Mesendoderm (in vitro differentiated cells): ENCODE data around the gene ARHGAP19.

Experiments
- DNase-seq: peaks from one replicate; pipeline ENCODE4 v3.0.0; 2013
- H2AK5ac ChIP-seq: 2 replicates; pipeline ENCODE4 v1.6.1; 2013; ENCODE audit warnings: low read length, inconsistent platforms
- H2BK120ac ChIP-seq: 2 replicates; pipeline ENCODE4 v1.6.1; 2013; ENCODE audit warnings: low read depth, mild to moderate bottlenecking, low read length, moderate library complexity, mixed read lengths
- H2BK15ac ChIP-seq: replicated peaks from 2 replicates; pipeline ENCODE4 v1.6.1; 2013; ENCODE audit warnings: low read depth, mild to moderate bottlenecking, moderate library complexity
- H2BK5ac ChIP-seq: 2 replicates; pipeline ENCODE4 v1.6.1; 2013; ENCODE audit warnings: low read length, inconsistent platforms
- H3K18ac ChIP-seq: 2 replicates; pipeline ENCODE4 v1.6.1; 2013; ENCODE audit warnings: mild to moderate bottlenecking, low read length, mixed read lengths
- H3K23ac ChIP-seq: one replicate; pipeline ENCODE4 v1.6.1; 2013; ENCODE audit warnings: low read length
- H3K27ac ChIP-seq: 2 replicates; pipeline ENCODE4 v1.5.1; 2013; ENCODE audit warnings: low read depth, mild to moderate bottlenecking, inconsistent platforms, low read length, moderate library complexity
- H3K27me3 ChIP-seq: 2 replicates; pipeline ENCODE4 v1.6.1; 2013; ENCODE audit warnings: low read length, control low read depth, mild to moderate bottlenecking, inconsistent platforms; ENCODE audit not compliant: insufficient read depth, poor library complexity
- H3K36me3 ChIP-seq: 2 replicates; pipeline ENCODE4 v1.6.1; 2013; ENCODE audit warnings: low read length, inconsistent platforms; ENCODE audit not compliant: control insufficient read depth, insufficient read depth
- H3K4ac ChIP-seq: one replicate; pipeline ENCODE4 v1.6.1; 2013; ENCODE audit warnings: low read depth, mild to moderate bottlenecking, low read length, moderate library complexity
- H3K4me1 ChIP-seq: 2 replicates; pipeline ENCODE4 v1.6.1; 2013; ENCODE audit warnings: low read depth, low read length, inconsistent platforms; ENCODE audit not compliant: control insufficient read depth
- H3K4me2 ChIP-seq: 2 replicates; pipeline ENCODE4 v1.6.1; 2013; ENCODE audit warnings: low read length
- H3K4me3 ChIP-seq: 2 replicates; pipeline ENCODE4 v1.5.1; 2013; ENCODE audit warnings: mild to moderate bottlenecking, low read length
- H3K56ac ChIP-seq: one replicate; pipeline ENCODE4 v1.6.1; 2013; ENCODE audit warnings: low read length
- H3K79me1 ChIP-seq: 2 replicates; pipeline ENCODE4 v1.6.1; 2013; ENCODE audit warnings: low read length, inconsistent platforms
- H3K79me2 ChIP-seq: 2 replicates; pipeline ENCODE4 v1.6.1; 2013; ENCODE audit warnings: mild to moderate bottlenecking, low read length; ENCODE audit not compliant: control insufficient read depth, insufficient read depth
- H3K9ac ChIP-seq: 2 replicates; pipeline ENCODE4 v1.6.1; 2013; ENCODE audit warnings: low read length, inconsistent platforms
- H4K5ac ChIP-seq: one replicate; pipeline ENCODE4 v1.6.1; 2013; ENCODE audit warnings: low read length
- H4K8ac ChIP-seq: one replicate; pipeline ENCODE4 v1.6.1; 2013; ENCODE audit warnings: low read depth, mild to moderate bottlenecking, control low read depth, low read length, moderate library complexity
- WGBS: extraction: QIAGEN DNeasy Blood & Tissue Kit; methylation state at CpG from one replicate; pipeline ENCODE4 v1.1.7; 2013; ENCODE audit warnings: low lambda C conversion rate, missing lambda C conversion rate; ENCODE audit not compliant: insufficient coverage; ENCODE audit errors: extremely low coverage; 5-methylcytosine and 5-hydroxymethylcytosine counted together

Gene ARHGAP19

GRCh38 chr10:97307866-97308780 lies 15.7 kb upstream of the ARHGAP19 start:
- Histone ChIP-seq H3K56ac (no peak overlapping the region), H3K23ac (no peak overlapping the region), H3K79me1 (no peaks in the 10 kb centered on the region), H3K18ac (no peak overlapping the region), H4K5ac (no peak overlapping the region), H2AK5ac (no peak overlapping the region), H3K36me3 (no peaks in the 10 kb centered on the region), H2BK15ac (no peak overlapping the region), H3K27ac (no peak overlapping the region), H3K79me2 (no peaks in the 10 kb centered on the region), H3K4me3 (no peak overlapping the region), H2BK120ac (no peak overlapping the region), H3K9ac (no peak overlapping the region), H2BK5ac (no peak overlapping the region), H3K4ac (no peak overlapping the region), H3K4me2 (no peak overlapping the region), H3K4me1 (no peaks in the 10 kb centered on the region), H3K27me3 (no peaks in the 10 kb centered on the region), H4K8ac (no peak overlapping the region)
- no peak for DNase-seq
- no CpG with 5 or more reads among the region's 10 CpGs for WGBS

GRCh38 chr10:97307441-97307840 lies 15.0 kb upstream of the ARHGAP19 start:
- Histone ChIP-seq H3K4me3 (no peak overlapping the region), H2BK120ac (no peak overlapping the region), H3K79me1 (no peaks in the 10 kb centered on the region), H2BK5ac (no peak overlapping the region), H3K4ac (no peak overlapping the region), H3K79me2 (no peaks in the 10 kb centered on the region), H3K23ac (no peak overlapping the region), H2BK15ac (no peak overlapping the region), H3K4me2 (no peak overlapping the region), H3K36me3 (no peaks in the 10 kb centered on the region), H3K4me1 (no peaks in the 10 kb centered on the region), H4K5ac (no peak overlapping the region), H3K56ac (no peak overlapping the region), H3K18ac (no peak overlapping the region), H3K27me3 (no peaks in the 10 kb centered on the region), H2AK5ac (no peak overlapping the region), H3K27ac (no peak overlapping the region), H4K8ac (no peak overlapping the region), H3K9ac (no peak overlapping the region)
- no CpG with 5 or more reads among the region's 1 CpG for WGBS
- DNase-seq, result no peak

- H4K5ac ChIP-seq, result no peak overlapping the region
- no peak overlapping the region for H3K4ac ChIP-seq
- no peaks in the 10 kb centered on the region for H3K79me1 ChIP-seq
- no peaks in the 10 kb centered on the region for H3K79me2 ChIP-seq
- WGBS, result no CpG with 5 or more reads among the region's 11 CpGs
- no peak overlapping the region for H4K8ac ChIP-seq
- no peak overlapping the region for H2BK120ac ChIP-seq
- H3K4me3 ChIP-seq, result no peak overlapping the region
- no peak overlapping the region for H3K18ac ChIP-seq
- no peaks in the 10 kb centered on the region for H3K27me3 ChIP-seq
- DNase-seq, result no peak
- H2AK5ac ChIP-seq, result no peak overlapping the region
- H3K36me3 ChIP-seq, result no peaks in the 10 kb centered on the region
- H2BK15ac ChIP-seq, result no peak overlapping the region
- H3K4me1 ChIP-seq, result no peaks in the 10 kb centered on the region
- H3K23ac ChIP-seq, result no peak overlapping the region
- H3K27ac ChIP-seq, result no peak overlapping the region
- no peak overlapping the region for H3K9ac ChIP-seq
- H3K4me2 ChIP-seq, result no peak overlapping the region
- no peak overlapping the region for H3K56ac ChIP-seq
- no peak overlapping the region for H2BK5ac ChIP-seq
Measured at GRCh38 chr10:97302088-97302791, 9.8 kb upstream of the ARHGAP19 start.

- no peaks in the 10 kb centered on the region for H3K79me1 ChIP-seq
- H3K23ac ChIP-seq, result no peak overlapping the region
- no peak overlapping the region for H3K27ac ChIP-seq
- H3K18ac ChIP-seq, result no peak overlapping the region
- H4K8ac ChIP-seq, result no peak overlapping the region
- H3K56ac ChIP-seq, result no peak overlapping the region
- DNase-seq, result no peak
- no peaks in the 10 kb centered on the region for H3K27me3 ChIP-seq
- no peak overlapping the region for H4K5ac ChIP-seq
- H3K4me2 ChIP-seq, result no peak overlapping the region
- no peak overlapping the region for H2BK15ac ChIP-seq
- WGBS, result no CpG with 5 or more reads among the region's 3 CpGs
- no peaks in the 10 kb centered on the region for H3K79me2 ChIP-seq
- no peak overlapping the region for H3K9ac ChIP-seq
- H2BK5ac ChIP-seq, result no peak overlapping the region
- H3K4me1 ChIP-seq, result no peaks in the 10 kb centered on the region
- no peak overlapping the region for H2AK5ac ChIP-seq
- H3K36me3 ChIP-seq, result no peaks in the 10 kb centered on the region
- H3K4ac ChIP-seq, result no peak overlapping the region
- H3K4me3 ChIP-seq, result no peak overlapping the region
- no peak overlapping the region for H2BK120ac ChIP-seq
Measured at GRCh38 chr10:97300980-97301379, 8.5 kb upstream of the ARHGAP19 start.

GRCh38 chr10:97298223-97298571 lies 5.8 kb upstream of the ARHGAP19 start:
- Histone ChIP-seq H3K23ac (no peak overlapping the region), H3K79me1 (no peaks in the 10 kb centered on the region), H3K79me2 (no peaks in the 10 kb centered on the region), H3K56ac (no peak overlapping the region), H3K36me3 (no peaks in the 10 kb centered on the region), H3K9ac (no peak overlapping the region), H3K27me3 (no peaks in the 10 kb centered on the region), H3K18ac (no peak overlapping the region), H3K4me2 (no peak overlapping the region), H2BK120ac (no peak overlapping the region), H3K4me3 (no peak overlapping the region), H3K4ac (no peak overlapping the region), H2BK15ac (no peak overlapping the region), H3K27ac (no peak overlapping the region), H4K5ac (no peak overlapping the region), H4K8ac (no peak overlapping the region), H2AK5ac (no peak overlapping the region), H2BK5ac (no peak overlapping the region), H3K4me1 (no peaks in the 10 kb centered on the region)
- DNase-seq, result no peak
- no CpG with 5 or more reads among the region's 3 CpGs for WGBS
